ENCODE results near the gene FAF1. TPM values are rescaled to one million over a fixed set of nuclear protein-coding genes. Genes with fewer than 3 reads are reported as not detected.

Gene FAF1
- total and polyA plus RNA-seq, 2 experiments from 2014 or later = 7.2 to 49.1 TPM

GRCh38 chr1:50426702-50427085, 533.4 kb downstream of the FAF1 start:
- H2AFZ ChIP-seq = no peak overlapping the region
- H3K9ac ChIP-seq = no peak overlapping the region
- peaks cover 100% of the 10 kb centered on the region for H3K27me3 ChIP-seq (replicated peaks; ENCODE audit: insufficient read depth)
- no peaks in the 10 kb centered on the region for H3K36me3 ChIP-seq (ENCODE audit: low read depth)
- H3K9me2 ChIP-seq (ENCODE audit: insufficient read depth) = no peaks in the 10 kb centered on the region
- H3K79me2 ChIP-seq (ENCODE audit: insufficient read depth) = no peaks in the 10 kb centered on the region
- no peaks in the 10 kb centered on the region for H4K20me1 ChIP-seq (ENCODE audit: insufficient read depth)
- DNase-seq = no peak
- no peak overlapping the region for H3K4me2 ChIP-seq (ENCODE audit: unreplicated experiment)
- no peak overlapping the region for H3K27ac ChIP-seq
- H3F3A ChIP-seq (ENCODE audit: insufficient read depth) = no peaks in the 10 kb centered on the region
- no peak overlapping the region for H3K4me3 ChIP-seq
- WGBS, 2 experiments (ENCODE audit: low coverage in 1 of 2, low lambda C conversion rate in 2 of 2, missing lambda C conversion rate in 2 of 2) = 4 to 7% methylated on average over 11 to 28 of the region's 28 CpGs
- in situ Hi-C loops (cut with MboI) = no loop called here
- no peaks in the 10 kb centered on the region for H3K9me3 ChIP-seq (ENCODE audit: low read depth)
- no peaks in the 10 kb centered on the region for H3K4me1 ChIP-seq (ENCODE audit: insufficient read depth)
- peak; percentile 70 for TF ChIP-seq EZH2 (IDR thresholded peaks at IDR 0.05; ENCODE audit: insufficient read depth, poor library complexity, severe bottlenecking)
- TF ChIP-seq EZH2phosphoT487 (IDR thresholded peaks at IDR 0.05; ENCODE audit: insufficient read depth, low read depth) = no peak

- in situ Hi-C loops (cut with MboI) = no loop called here
- H3K4me3 ChIP-seq = no peak overlapping the region
- H4K20me1 ChIP-seq (ENCODE audit: insufficient read depth) = no peaks in the 10 kb centered on the region
- H3K27me3 ChIP-seq (replicated peaks; ENCODE audit: insufficient read depth) = peaks cover 100% of the 10 kb centered on the region
- H3F3A ChIP-seq (ENCODE audit: insufficient read depth) = no peaks in the 10 kb centered on the region
- no peak overlapping the region for H3K4me2 ChIP-seq (ENCODE audit: unreplicated experiment)
- no peak overlapping the region for H3K27ac ChIP-seq
- H3K9me2 ChIP-seq (ENCODE audit: insufficient read depth) = no peaks in the 10 kb centered on the region
- no peaks in the 10 kb centered on the region for H3K9me3 ChIP-seq (ENCODE audit: low read depth)
- no peak for TF ChIP-seq EZH2phosphoT487 (IDR thresholded peaks at IDR 0.05; ENCODE audit: insufficient read depth, low read depth)
- peak; percentile 59 for TF ChIP-seq EZH2 (IDR thresholded peaks at IDR 0.05; ENCODE audit: insufficient read depth, poor library complexity, severe bottlenecking)
- no peaks in the 10 kb centered on the region for H3K4me1 ChIP-seq (ENCODE audit: insufficient read depth)
- H2AFZ ChIP-seq = no peak overlapping the region
- no peak for DNase-seq
- H3K36me3 ChIP-seq (ENCODE audit: low read depth) = no peaks in the 10 kb centered on the region
- no peaks in the 10 kb centered on the region for H3K79me2 ChIP-seq (ENCODE audit: insufficient read depth)
- H3K9ac ChIP-seq = no peak overlapping the region
- WGBS, 2 experiments (ENCODE audit: low coverage in 1 of 2, low lambda C conversion rate in 2 of 2, missing lambda C conversion rate in 2 of 2) = 16 to 18% methylated on average over 19 to 20 of the region's 20 CpGs
These were observed 533.9 kb downstream of the FAF1 start for GRCh38 chr1:50426108-50426700.

- Histone ChIP-seq H3K36me3 (ENCODE audit: low read depth) (no peaks in the 10 kb centered on the region), H3K9ac (no peak overlapping the region), H3K4me1 (ENCODE audit: insufficient read depth) (no peaks in the 10 kb centered on the region), H3K27ac (no peak overlapping the region), H3K4me3 (no peak overlapping the region), H3K9me2 (ENCODE audit: insufficient read depth) (no peaks in the 10 kb centered on the region), H4K20me1 (ENCODE audit: insufficient read depth) (no peaks in the 10 kb centered on the region), H3K79me2 (ENCODE audit: insufficient read depth) (no peaks in the 10 kb centered on the region), H3K9me3 (ENCODE audit: low read depth) (no peaks in the 10 kb centered on the region), H3F3A (ENCODE audit: insufficient read depth) (no peaks in the 10 kb centered on the region), H3K27me3 (replicated peaks; ENCODE audit: insufficient read depth) (peaks cover 100% of the 10 kb centered on the region), H2AFZ (no peak overlapping the region), H3K4me2 (ENCODE audit: unreplicated experiment) (no peak overlapping the region)
- in situ Hi-C loops (cut with MboI) = no loop called here
- WGBS, 2 experiments (ENCODE audit: low coverage in 1 of 2, low lambda C conversion rate in 2 of 2, missing lambda C conversion rate in 2 of 2) = 12% methylated on average over 34 of the region's 34 CpGs
- no peak for DNase-seq
- TF ChIP-seq EZH2 (IDR thresholded peaks at IDR 0.05; ENCODE audit: insufficient read depth, poor library complexity, severe bottlenecking) = peak; percentile 10
- TF ChIP-seq EZH2phosphoT487 (IDR thresholded peaks at IDR 0.05; ENCODE audit: insufficient read depth, low read depth) = no peak
These were observed 534.5 kb downstream of the FAF1 start for GRCh38 chr1:50425376-50426107.

GRCh38 chr1:50424884-50425375, 535.1 kb downstream of the FAF1 start:
- H2AFZ ChIP-seq = no peak overlapping the region
- no peak for DNase-seq
- H3K4me2 ChIP-seq (ENCODE audit: unreplicated experiment) = no peak overlapping the region

More at GRCh38 chr1:50424884-50425375, 535.1 kb downstream of the FAF1 start:
- no peak overlapping the region for H3K27ac ChIP-seq
- in situ Hi-C loops (cut with MboI) = no loop called here
- no peaks in the 10 kb centered on the region for H3K4me1 ChIP-seq (ENCODE audit: insufficient read depth)
- H3K9me2 ChIP-seq (ENCODE audit: insufficient read depth) = no peaks in the 10 kb centered on the region
- H3F3A ChIP-seq (ENCODE audit: insufficient read depth) = no peaks in the 10 kb centered on the region
- no peaks in the 10 kb centered on the region for H3K9me3 ChIP-seq (ENCODE audit: low read depth)
- TF ChIP-seq EZH2 (IDR thresholded peaks at IDR 0.05; ENCODE audit: insufficient read depth, poor library complexity, severe bottlenecking) (no peak), EZH2phosphoT487 (IDR thresholded peaks at IDR 0.05; ENCODE audit: insufficient read depth, low read depth) (0 out of 2 replicates have a peak, but pooled peaks have one; percentile 11)
- no peaks in the 10 kb centered on the region for H4K20me1 ChIP-seq (ENCODE audit: insufficient read depth)
- H3K9ac ChIP-seq = no peak overlapping the region
- peaks cover 100% of the 10 kb centered on the region for H3K27me3 ChIP-seq (replicated peaks; ENCODE audit: insufficient read depth)
- no peaks in the 10 kb centered on the region for H3K79me2 ChIP-seq (ENCODE audit: insufficient read depth)
- H3K4me3 ChIP-seq = no peak overlapping the region
- 11% methylated on average over 40 of the region's 40 CpGs for WGBS, 2 experiments (ENCODE audit: low coverage in 1 of 2, low lambda C conversion rate in 2 of 2, missing lambda C conversion rate in 2 of 2)
- H3K36me3 ChIP-seq (ENCODE audit: low read depth) = no peaks in the 10 kb centered on the region

All from GM23248 (cell line).